ENCODE results near the gene OR1E2.

The OR1E2 gene

GRCh38 chr17:3389791-3390190 is 43.9 kb downstream of the OR1E2 start:
- DNase-seq: no peak

- DNase-seq: no peak
These were observed 47.5 kb downstream of the OR1E2 start, which contains the start of gene OR3A2 for GRCh38 chr17:3385869-3386816. OR3A2 (minus strand) TSS chr17:3386308.
